K562 (cell line): Measurements from ENCODE around the gene UBR4. TPM values are rescaled to one million over a fixed set of nuclear protein-coding genes. Genes with fewer than 3 reads are reported as not detected.
A peak's percentile ranks its signal among the peaks of the same experiment; 100 is the strongest.
"Not testable (repeated sequence)": the region's sequence is repeated elsewhere in the genome, so short reads cannot be mapped to it uniquely, and the experiment has no call there.

Source experiments
- ATAC-seq: fragments of 200-7000 bp; cut with Tn5 transposase; 3 replicates; pipeline ENCODE4 v1.9.1; 2020; ENCODE audit warnings: moderate library complexity
- BruUV-seq: library from RNA; stranded (reverse); fragments of 400-500 nt; replicated peaks from 2 replicates; lab custom pipeline; 2021; lab: Mats Ljungman, UMichigan
- CTCF ChIA-PET: fragments of 300-600 bp; formaldehyde crosslinking; extraction: SDS; loops from one replicate; lab custom pipeline; 2021; ENCODE audit warnings: low intra/inter-chr PET ratio; lab: Yijun Ruan, JAX
- POLR2A ChIA-PET: fragments of 300-600, 350-650 bp; sonication (Branson Sonifier 250); formaldehyde crosslinking; extraction: SDS; loops from one replicate; lab custom pipeline; 2021; ENCODE audit warnings: antibody characterized with exemption, inconsistent platforms; lab: Yijun Ruan, JAX
- DNase-seq, 4 experiments: peaks; one replicate each; pipeline versions ENCODE4 v3.0.0 to v3.0.0-alpha.2; 2011 to 2018; ENCODE audit warnings: low spot score in 3 of 4, mixed read lengths in 3 of 4; ENCODE audit errors: extremely low read depth in 1 of 4
- FAIRE-seq: peaks from 2 replicates; lab custom pipeline; 2011; peaks lifted over from hg19 to GRCh38; lab: Jason Lieb, UNC
- H2AFZ ChIP-seq: 2 replicates; pipeline ENCODE4 v1.6.0; 2011; ENCODE audit warnings: low read depth, low read length, control low read depth, inconsistent platforms
- H3K27ac ChIP-seq: fragments of 200-600 bp; 3 replicates; pipeline ENCODE4 v1.8.0; 2011; ENCODE audit warnings: low read depth, mild to moderate bottlenecking, control low read depth, inconsistent platforms, low read length, moderate library complexity, mixed read lengths; ENCODE audit errors: extremely low read depth
- H3K27me3 ChIP-seq, 2 experiments: fragments of 300-600 bp in 1 of 2; 2 replicates in 1 of 2; 3 replicates in 1 of 2; pipeline versions ENCODE4 v1.6.0 to v1.8.0; 2011; ENCODE audit warnings: inconsistent platforms in 2 of 2, low read length in 2 of 2, mild to moderate bottlenecking in 1 of 2, mixed read lengths in 1 of 2, moderate library complexity in 1 of 2; ENCODE audit not compliant: control insufficient read depth in 2 of 2, insufficient read depth in 2 of 2
- H3K36me3 ChIP-seq: fragments of 300-600 bp; 3 replicates; pipeline ENCODE4 v1.8.0; 2011; ENCODE audit warnings: mild to moderate bottlenecking, low read length, inconsistent platforms; ENCODE audit not compliant: control insufficient read depth, insufficient read depth
- H3K4me1 ChIP-seq, 2 experiments: fragments of 200-600 bp in 1 of 2; replicated peaks in 1 of 2; 2 replicates in 1 of 2; 3 replicates in 1 of 2; pipeline versions ENCODE4 v1.5.1 to v1.8.0; 2011; ENCODE audit warnings: inconsistent platforms in 2 of 2, low read length in 2 of 2, mild to moderate bottlenecking in 1 of 2, mixed read lengths in 1 of 2, moderate library complexity in 1 of 2; ENCODE audit not compliant: control insufficient read depth in 2 of 2, insufficient read depth in 2 of 2
- H3K4me2 ChIP-seq: 2 replicates; pipeline ENCODE4 v1.6.1; 2011; ENCODE audit warnings: low read length, control low read depth, inconsistent platforms, mixed read lengths; ENCODE audit not compliant: insufficient read depth
- H3K4me3 ChIP-seq: fragments of 200-600 bp; sonication (generic), shearing (Covaris generic); 2 replicates; pipeline ENCODE4 v1.5.1; 2016; ENCODE audit warnings: control low read depth, inconsistent platforms
- H3K79me2 ChIP-seq: fragments of 200-600 bp; 3 replicates; pipeline ENCODE4 v1.8.0; 2011; ENCODE audit warnings: low read length, inconsistent platforms; ENCODE audit not compliant: control insufficient read depth, insufficient read depth
- H3K9ac ChIP-seq, 2 experiments: 2 replicates each; pipeline versions ENCODE4 v1.6.0 to v1.6.1; 2011; ENCODE audit warnings: low read depth in 2 of 2, low read length in 2 of 2, control low read depth in 1 of 2, inconsistent platforms in 1 of 2, mild to moderate bottlenecking in 1 of 2, mixed read lengths in 1 of 2; ENCODE audit not compliant: insufficient read depth in 1 of 2
- H3K9me1 ChIP-seq: one replicate; pipeline ENCODE4 v1.6.0; 2011; ENCODE audit warnings: inconsistent platforms, mild to moderate bottlenecking, low read length, moderate library complexity; ENCODE audit not compliant: control insufficient read depth, insufficient read depth
- H3K9me3 ChIP-seq: replicated peaks from 2 replicates; pipeline ENCODE4 v1.5.1; 2011; ENCODE audit warnings: low read depth, low read length, inconsistent platforms; ENCODE audit not compliant: control insufficient read depth, insufficient read depth
- H4K20me1 ChIP-seq: replicated peaks from 2 replicates; pipeline ENCODE4 v1.6.1; 2011; ENCODE audit warnings: low read length, inconsistent platforms, mixed read lengths; ENCODE audit not compliant: control insufficient read depth, insufficient read depth
- MED1 ChIP-seq: sonication (generic); formaldehyde crosslinking; IDR thresholded peaks from 2 replicates; pipeline ENCODE4 v1.8.1; 2023; ENCODE audit warnings: missing genetic modification reagents, borderline replicate concordance
- ZNF121 ChIP-seq: sonication (generic); formaldehyde crosslinking; conservative IDR thresholded peaks from 2 replicates; pipeline ENCODE4 v1.8.0; 2022; ENCODE audit warnings: missing genetic modification reagents
- ZNF507 ChIP-seq: conservative IDR thresholded peaks from 2 replicates; pipeline ENCODE4 v1.6.1; 2017; ENCODE audit warnings: missing genetic modification characterization, missing compliant biosample characterization
- WGBS: fragments of 100-300 bp; shearing (Covaris generic); methylation state at CpG from one replicate; pipeline ENCODE4 v1.1.6; 2016; ENCODE audit warnings: low coverage, mixed read lengths; ENCODE audit not compliant: insufficient coverage; ENCODE audit errors: missing lambda C conversion rate; 5-methylcytosine and 5-hydroxymethylcytosine counted together
- in situ Hi-C: fragments of 300-500 bp; cut with MboI; formaldehyde crosslinking; loops from 4 replicates; pipeline ENCODE4 v1.15.0; 2018; ENCODE audit warnings: inconsistent platforms, mixed read lengths
- intact Hi-C: fragments of 100-400 bp; cut with micrococcal nuclease; formaldehyde crosslinking; loops from 2 replicates; pipeline ENCODE4 v1.14.2; 2022
- polyA plus RNA-seq, 8 experiments: library from polyadenylated mRNA; depleted of rRNA in 4 of 8; stranded (reverse) in 5 of 8; unstranded in 3 of 8; fragments of >200 nt; fragmentation: Nextera tagmentation in 2 of 8; fragmentation: Illumina TruSeq in 1 of 8; extraction: Ambion mirVana in 2 of 8; extraction: Trizol in 1 of 8; gene quantifications; 2 replicates each; pipeline versions ENCODE4 v1.2.1 to v1.2.3, GENCODE V29; 2011 to 2014; ENCODE audit warnings: inconsistent platforms in 1 of 8, missing spikeins in 1 of 8
- total RNA-seq, 7 experiments: library from RNA; depleted of rRNA in 6 of 7; stranded (reverse); fragments of >200 nt in 6 of 7; fragmentation: Illumina TruSeq in 2 of 7; extraction: Trizol in 2 of 7; gene quantifications; 2 replicates each; pipeline versions ENCODE4 v1.2.1 to v1.2.3, GENCODE V29; 2011 to 2021; ENCODE audit warnings: low replicate concordance in 1 of 7
- TF ChIP-seq, protein P1 (sequence below): fragments of 450-650 bp; IDR thresholded peaks from 2 replicates; pipeline ENCODE4 v1.6.1; 2016; ENCODE audit warnings: mild to moderate bottlenecking, moderate library complexity

Gene UBR4
- total and polyA plus RNA-seq, 9 of the 15 experiments (the other 6 are each of a cell fraction or from before 2014, with no cell fraction given) = 55.4 to 277 (median 123) TPM

DNA sequence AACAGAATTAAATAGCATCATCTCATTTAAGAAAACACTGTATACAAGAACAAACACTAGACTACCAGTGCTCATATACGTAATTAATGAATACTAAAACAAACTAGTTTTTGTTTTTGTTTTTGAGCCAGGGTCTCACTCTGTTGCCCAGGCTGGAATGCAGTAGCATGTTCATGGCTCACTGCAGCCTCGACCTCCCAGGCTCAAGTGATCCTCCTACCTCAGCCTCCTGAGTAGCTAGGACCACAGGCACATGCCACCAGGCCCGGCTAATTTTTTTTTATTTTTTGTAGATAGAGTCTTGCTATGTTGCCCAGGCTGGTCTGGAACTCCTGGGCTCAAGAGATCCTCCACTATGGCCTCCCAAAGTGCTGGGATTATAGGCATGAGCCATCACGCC is 6.5 kb upstream of the UBR4 start:
- CTCF ChIA-PET, in situ Hi-C loops, DNase-seq, H3K27ac ChIP-seq, BruUV-seq, intact Hi-C loops, H3K9ac ChIP-seq, H3K4me2 ChIP-seq, H3K27me3 ChIP-seq, H3K9me1 ChIP-seq, H2AFZ ChIP-seq, H3K9me3 ChIP-seq, H3K4me3 ChIP-seq, FAIRE-seq, H4K20me1 ChIP-seq, ATAC-seq: not testable (repeated sequence)
- H3K36me3 ChIP-seq = peaks cover 98% of the 10 kb centered on the region
- peak; percentile 82 for TF ChIP-seq ZNF121 (CRISPR knock-in tag)
- peaks cover 58% of the 10 kb centered on the region for H3K79me2 ChIP-seq
- WGBS = 98% methylated on average over 4 of the region's 4 CpGs
- POLR2A ChIA-PET = interaction anchor here (0.7 to 2.2 kb wide), 4 partner anchors 8 to 445 kb away, joined by 3 to 13 read pairs (median 4); no protein-coding TSS in a partner anchor
- peaks cover 3 to 10% of the 10 kb centered on the region in 2 experiments; a peak in 3 of 5 replicates for H3K4me1 ChIP-seq

DNA sequence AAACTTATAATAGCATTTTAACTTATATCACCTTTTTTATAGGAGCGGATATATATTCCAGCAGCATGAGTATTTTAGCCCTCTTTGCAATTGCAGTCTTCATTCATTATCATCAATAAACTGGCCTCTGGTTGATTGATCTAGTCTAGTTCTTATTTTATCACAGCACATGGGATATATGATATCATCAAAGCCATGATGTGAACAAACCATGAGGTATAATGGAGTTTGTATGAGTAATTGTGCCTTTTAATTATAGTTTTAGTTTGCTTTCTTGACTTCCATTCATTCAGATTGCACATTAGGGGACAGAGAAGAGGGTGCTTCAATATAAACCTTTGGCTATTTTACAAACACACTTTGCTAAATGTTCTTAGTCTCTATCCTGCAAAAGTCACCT is 3.5 kb upstream of the UBR4 start:
- H3K4me1 ChIP-seq = peaks cover 6 to 14% of the 10 kb centered on the region in 2 experiments
- H3K79me2 ChIP-seq = peaks cover 88% of the 10 kb centered on the region
- CTCF ChIA-PET = no interaction called here
- H4K20me1 ChIP-seq = peaks cover 6% of the 10 kb centered on the region; the same call in 1 of the 2 replicates
- H3K4me3 ChIP-seq = no peak overlapping the region
- FAIRE-seq = no peak
- POLR2A ChIA-PET = no interaction called here
- H3K9me3 ChIP-seq = no peaks in the 10 kb centered on the region
- H3K27me3 ChIP-seq = no peaks in the 10 kb centered on the region
- no peak overlapping the region for H2AFZ ChIP-seq
- DNase-seq = no peak
- no peak for ATAC-seq
- no peaks in the 10 kb centered on the region for H3K9me1 ChIP-seq
- H3K9ac ChIP-seq = 0 out of 4 replicates have a peak overlapping the region, but pooled peaks of 1 of the 2 experiments have one; percentile 98
- H3K27ac ChIP-seq = no peak overlapping the region; the same call in 2 of the 3 replicates
- WGBS = 100% methylated on average over 1 of the region's 1 CpG
- in situ Hi-C loops (no loop called here), intact Hi-C loops (no loop called here)
- no TSS peak for BruUV-seq
- peaks cover 77% of the 10 kb centered on the region for H3K36me3 ChIP-seq
- H3K4me2 ChIP-seq = no peak overlapping the region
- TF ChIP-seq, protein P1, sequence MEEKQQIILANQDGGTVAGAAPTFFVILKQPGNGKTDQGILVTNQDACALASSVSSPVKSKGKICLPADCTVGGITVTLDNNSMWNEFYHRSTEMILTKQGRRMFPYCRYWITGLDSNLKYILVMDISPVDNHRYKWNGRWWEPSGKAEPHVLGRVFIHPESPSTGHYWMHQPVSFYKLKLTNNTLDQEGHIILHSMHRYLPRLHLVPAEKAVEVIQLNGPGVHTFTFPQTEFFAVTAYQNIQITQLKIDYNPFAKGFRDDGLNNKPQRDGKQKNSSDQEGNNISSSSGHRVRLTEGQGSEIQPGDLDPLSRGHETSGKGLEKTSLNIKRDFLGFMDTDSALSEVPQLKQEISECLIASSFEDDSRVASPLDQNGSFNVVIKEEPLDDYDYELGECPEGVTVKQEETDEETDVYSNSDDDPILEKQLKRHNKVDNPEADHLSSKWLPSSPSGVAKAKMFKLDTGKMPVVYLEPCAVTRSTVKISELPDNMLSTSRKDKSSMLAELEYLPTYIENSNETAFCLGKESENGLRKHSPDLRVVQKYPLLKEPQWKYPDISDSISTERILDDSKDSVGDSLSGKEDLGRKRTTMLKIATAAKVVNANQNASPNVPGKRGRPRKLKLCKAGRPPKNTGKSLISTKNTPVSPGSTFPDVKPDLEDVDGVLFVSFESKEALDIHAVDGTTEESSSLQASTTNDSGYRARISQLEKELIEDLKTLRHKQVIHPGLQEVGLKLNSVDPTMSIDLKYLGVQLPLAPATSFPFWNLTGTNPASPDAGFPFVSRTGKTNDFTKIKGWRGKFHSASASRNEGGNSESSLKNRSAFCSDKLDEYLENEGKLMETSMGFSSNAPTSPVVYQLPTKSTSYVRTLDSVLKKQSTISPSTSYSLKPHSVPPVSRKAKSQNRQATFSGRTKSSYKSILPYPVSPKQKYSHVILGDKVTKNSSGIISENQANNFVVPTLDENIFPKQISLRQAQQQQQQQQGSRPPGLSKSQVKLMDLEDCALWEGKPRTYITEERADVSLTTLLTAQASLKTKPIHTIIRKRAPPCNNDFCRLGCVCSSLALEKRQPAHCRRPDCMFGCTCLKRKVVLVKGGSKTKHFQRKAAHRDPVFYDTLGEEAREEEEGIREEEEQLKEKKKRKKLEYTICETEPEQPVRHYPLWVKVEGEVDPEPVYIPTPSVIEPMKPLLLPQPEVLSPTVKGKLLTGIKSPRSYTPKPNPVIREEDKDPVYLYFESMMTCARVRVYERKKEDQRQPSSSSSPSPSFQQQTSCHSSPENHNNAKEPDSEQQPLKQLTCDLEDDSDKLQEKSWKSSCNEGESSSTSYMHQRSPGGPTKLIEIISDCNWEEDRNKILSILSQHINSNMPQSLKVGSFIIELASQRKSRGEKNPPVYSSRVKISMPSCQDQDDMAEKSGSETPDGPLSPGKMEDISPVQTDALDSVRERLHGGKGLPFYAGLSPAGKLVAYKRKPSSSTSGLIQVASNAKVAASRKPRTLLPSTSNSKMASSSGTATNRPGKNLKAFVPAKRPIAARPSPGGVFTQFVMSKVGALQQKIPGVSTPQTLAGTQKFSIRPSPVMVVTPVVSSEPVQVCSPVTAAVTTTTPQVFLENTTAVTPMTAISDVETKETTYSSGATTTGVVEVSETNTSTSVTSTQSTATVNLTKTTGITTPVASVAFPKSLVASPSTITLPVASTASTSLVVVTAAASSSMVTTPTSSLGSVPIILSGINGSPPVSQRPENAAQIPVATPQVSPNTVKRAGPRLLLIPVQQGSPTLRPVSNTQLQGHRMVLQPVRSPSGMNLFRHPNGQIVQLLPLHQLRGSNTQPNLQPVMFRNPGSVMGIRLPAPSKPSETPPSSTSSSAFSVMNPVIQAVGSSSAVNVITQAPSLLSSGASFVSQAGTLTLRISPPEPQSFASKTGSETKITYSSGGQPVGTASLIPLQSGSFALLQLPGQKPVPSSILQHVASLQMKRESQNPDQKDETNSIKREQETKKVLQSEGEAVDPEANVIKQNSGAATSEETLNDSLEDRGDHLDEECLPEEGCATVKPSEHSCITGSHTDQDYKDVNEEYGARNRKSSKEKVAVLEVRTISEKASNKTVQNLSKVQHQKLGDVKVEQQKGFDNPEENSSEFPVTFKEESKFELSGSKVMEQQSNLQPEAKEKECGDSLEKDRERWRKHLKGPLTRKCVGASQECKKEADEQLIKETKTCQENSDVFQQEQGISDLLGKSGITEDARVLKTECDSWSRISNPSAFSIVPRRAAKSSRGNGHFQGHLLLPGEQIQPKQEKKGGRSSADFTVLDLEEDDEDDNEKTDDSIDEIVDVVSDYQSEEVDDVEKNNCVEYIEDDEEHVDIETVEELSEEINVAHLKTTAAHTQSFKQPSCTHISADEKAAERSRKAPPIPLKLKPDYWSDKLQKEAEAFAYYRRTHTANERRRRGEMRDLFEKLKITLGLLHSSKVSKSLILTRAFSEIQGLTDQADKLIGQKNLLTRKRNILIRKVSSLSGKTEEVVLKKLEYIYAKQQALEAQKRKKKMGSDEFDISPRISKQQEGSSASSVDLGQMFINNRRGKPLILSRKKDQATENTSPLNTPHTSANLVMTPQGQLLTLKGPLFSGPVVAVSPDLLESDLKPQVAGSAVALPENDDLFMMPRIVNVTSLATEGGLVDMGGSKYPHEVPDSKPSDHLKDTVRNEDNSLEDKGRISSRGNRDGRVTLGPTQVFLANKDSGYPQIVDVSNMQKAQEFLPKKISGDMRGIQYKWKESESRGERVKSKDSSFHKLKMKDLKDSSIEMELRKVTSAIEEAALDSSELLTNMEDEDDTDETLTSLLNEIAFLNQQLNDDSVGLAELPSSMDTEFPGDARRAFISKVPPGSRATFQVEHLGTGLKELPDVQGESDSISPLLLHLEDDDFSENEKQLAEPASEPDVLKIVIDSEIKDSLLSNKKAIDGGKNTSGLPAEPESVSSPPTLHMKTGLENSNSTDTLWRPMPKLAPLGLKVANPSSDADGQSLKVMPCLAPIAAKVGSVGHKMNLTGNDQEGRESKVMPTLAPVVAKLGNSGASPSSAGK = no peak
- TF ChIP-seq ZNF507 (tag) (no peak), MED1 (CRISPR knock-in tag) (no peak)
